ENCODE results near the gene FBLN5.
"Not testable (repeated sequence)": the region's sequence is repeated elsewhere in the genome, so short reads cannot be mapped to it uniquely, and the experiment has no call there.

FBLN5 gene

DNA sequence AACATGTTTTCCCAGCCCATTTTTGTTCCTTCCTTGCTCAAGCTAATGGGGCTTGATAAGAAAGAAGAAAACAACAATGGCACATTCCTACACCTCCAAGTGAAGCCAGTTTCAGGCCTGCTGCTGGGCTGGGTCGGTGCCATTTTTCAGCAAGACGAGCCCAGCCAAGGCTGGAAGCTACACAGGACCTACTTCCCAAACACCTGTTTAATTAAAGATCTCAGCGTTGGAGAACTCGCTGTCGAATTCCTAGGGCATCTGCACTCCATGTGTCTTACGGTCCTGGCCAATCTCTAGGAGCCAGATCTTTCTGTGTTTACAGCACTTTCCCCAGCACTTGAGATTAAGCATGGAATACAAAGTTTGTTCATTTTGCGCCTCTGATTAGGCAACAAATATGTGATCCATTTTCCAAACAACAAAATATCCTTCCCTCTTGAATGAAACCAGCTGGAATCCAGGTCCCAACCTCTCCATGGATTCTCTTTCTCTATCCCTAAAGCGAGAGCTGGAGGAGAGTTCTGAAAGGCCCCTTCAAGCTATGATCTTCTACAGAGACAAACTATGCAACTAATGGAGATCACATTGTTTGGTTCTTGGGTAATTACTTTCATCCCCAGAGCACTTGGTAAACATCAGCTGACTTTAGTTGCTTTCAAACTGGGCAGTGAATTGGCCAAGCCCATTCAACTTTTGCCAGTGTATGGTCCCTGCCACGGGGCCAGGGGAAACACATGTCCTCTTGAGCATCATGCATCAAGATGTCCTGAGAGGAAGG, 45.9 kb downstream of the FBLN5 start:
- Histone ChIP-seq H3K36me3 (ENCODE audit: control insufficient read depth, insufficient read depth, low read length) (no peaks in the 10 kb centered on the region), H3K27me3 (ENCODE audit: control insufficient read depth, insufficient read depth, low read length) (no peaks in the 10 kb centered on the region), H3K4me1 (ENCODE audit: control insufficient read depth, insufficient read depth, low read length) (no peaks in the 10 kb centered on the region), H3K9me3 (ENCODE audit: control insufficient read depth, insufficient read depth, low read length) (no peaks in the 10 kb centered on the region), H3K9ac (ENCODE audit: low read depth, low read length) (no peak overlapping the region), H3K4me3 (ENCODE audit: low read depth, low read length) (no peak overlapping the region)

DNA sequence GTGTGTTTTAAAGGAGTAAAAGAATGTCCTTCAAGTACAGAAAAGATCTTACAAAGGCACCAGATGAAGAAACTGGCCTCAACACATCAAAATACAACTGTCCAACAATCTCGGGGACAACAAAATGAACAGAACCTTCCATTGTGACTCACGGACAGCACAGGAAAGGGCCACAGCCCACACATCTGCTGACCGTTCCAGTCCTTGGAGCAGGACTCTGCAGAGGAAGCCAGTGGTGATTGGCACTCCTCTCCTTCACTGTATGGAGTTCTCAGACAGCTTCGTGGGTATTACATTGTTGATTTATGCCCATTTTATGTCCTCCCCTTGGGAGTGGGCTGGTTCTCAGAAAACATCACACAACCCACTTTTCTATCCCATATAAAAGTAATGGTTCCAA, 47.7 kb downstream of the FBLN5 start:
- Histone ChIP-seq H3K4me1 (ENCODE audit: control insufficient read depth, insufficient read depth, low read length) (no peaks in the 10 kb centered on the region), H3K4me3 (ENCODE audit: low read depth, low read length) (no peak overlapping the region), H3K36me3 (ENCODE audit: control insufficient read depth, insufficient read depth, low read length) (no peaks in the 10 kb centered on the region), H3K9ac (ENCODE audit: low read depth, low read length) (no peak overlapping the region), H3K9me3 (ENCODE audit: control insufficient read depth, insufficient read depth, low read length) (no peaks in the 10 kb centered on the region), H3K27me3 (ENCODE audit: control insufficient read depth, insufficient read depth, low read length) (no peaks in the 10 kb centered on the region)

DNA sequence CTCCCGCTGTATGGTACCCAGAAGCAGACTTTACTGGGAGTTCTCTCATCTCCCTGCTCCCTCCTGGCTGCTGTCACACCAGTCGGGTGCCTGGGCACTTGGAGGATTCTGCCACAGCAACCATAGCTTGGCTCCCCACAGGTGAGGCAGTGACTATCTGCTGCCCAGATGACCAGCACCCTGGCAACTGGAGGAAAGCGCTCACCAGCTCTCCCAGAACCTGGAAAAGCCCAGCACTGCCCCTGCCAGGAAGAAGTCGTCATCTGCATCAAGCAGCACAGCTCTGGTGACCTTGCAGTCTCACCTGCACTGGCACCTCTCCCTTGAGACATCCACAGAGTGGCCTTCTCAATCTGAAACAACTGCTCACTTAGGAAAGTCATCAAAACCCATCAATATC, 48.3 kb downstream of the FBLN5 start:
- no peaks in the 10 kb centered on the region for H3K4me1 ChIP-seq (ENCODE audit: control insufficient read depth, insufficient read depth, low read length)
- no peak overlapping the region for H3K4me3 ChIP-seq (ENCODE audit: low read depth, low read length)
- no peaks in the 10 kb centered on the region for H3K36me3 ChIP-seq (ENCODE audit: control insufficient read depth, insufficient read depth, low read length)
- no peak overlapping the region for H3K9ac ChIP-seq (ENCODE audit: low read depth, low read length)
- no peaks in the 10 kb centered on the region for H3K27me3 ChIP-seq (ENCODE audit: control insufficient read depth, insufficient read depth, low read length)
- H3K9me3 ChIP-seq (ENCODE audit: control insufficient read depth, insufficient read depth, low read length): no peaks in the 10 kb centered on the region

DNA sequence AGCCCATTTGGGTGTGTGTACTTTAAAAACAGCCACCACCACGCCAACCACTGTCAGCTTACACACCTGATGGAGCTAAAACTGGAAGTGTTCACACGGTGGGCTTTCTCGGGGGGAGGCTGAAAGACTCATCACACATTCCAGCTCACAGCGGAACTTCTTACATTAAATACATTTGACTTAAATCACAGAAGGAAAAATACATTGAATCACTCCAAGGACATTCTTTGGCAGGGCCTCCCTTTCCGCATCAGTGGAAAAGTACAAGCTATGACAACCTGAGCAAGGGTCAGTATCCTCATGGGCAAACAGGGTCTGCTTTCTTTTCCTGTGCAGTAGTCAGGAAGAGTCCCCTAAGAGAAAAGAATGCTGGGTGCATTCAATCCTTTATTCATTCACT, 49.1 kb downstream of the FBLN5 start:
- H3K4me1 ChIP-seq (ENCODE audit: control insufficient read depth, insufficient read depth, low read length): no peaks in the 10 kb centered on the region
- H3K4me3 ChIP-seq (ENCODE audit: low read depth, low read length): no peak overlapping the region

DNA sequence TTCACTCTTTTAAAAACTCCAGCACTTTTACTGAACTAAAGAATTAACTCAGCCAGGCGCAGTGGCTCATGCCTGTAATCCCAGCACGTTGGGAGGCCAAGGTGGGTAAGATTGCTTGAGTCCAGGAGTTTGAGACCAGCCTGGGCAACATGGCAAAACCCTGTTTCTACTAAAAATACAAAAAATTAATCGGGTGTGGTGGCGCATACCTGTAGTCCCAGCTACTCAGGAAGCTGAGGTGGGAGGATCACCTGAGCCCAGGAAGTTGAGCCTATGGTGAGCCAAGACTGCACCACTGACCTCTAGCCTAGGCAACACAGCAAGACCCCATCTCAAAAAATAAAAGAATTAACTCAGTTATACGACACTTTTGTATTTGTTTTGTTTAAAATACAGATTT, 49.8 kb downstream of the FBLN5 start:
- H3K9ac ChIP-seq (ENCODE audit: low read depth, low read length); H3K9me3 ChIP-seq (ENCODE audit: control insufficient read depth, insufficient read depth, low read length); H3K4me1 ChIP-seq (ENCODE audit: control insufficient read depth, insufficient read depth, low read length); H3K4me3 ChIP-seq (ENCODE audit: low read depth, low read length); H3K27me3 ChIP-seq (ENCODE audit: control insufficient read depth, insufficient read depth, low read length); H3K36me3 ChIP-seq (ENCODE audit: control insufficient read depth, insufficient read depth, low read length): not testable (repeated sequence)

More for the DNA sequence above, 49.1 kb downstream of the FBLN5 start:
- no peaks in the 10 kb centered on the region for H3K9me3 ChIP-seq (ENCODE audit: control insufficient read depth, insufficient read depth, low read length)
- H3K36me3 ChIP-seq (ENCODE audit: control insufficient read depth, insufficient read depth, low read length): no peaks in the 10 kb centered on the region
- H3K9ac ChIP-seq (ENCODE audit: low read depth, low read length): no peak overlapping the region
- H3K27me3 ChIP-seq (ENCODE audit: control insufficient read depth, insufficient read depth, low read length): no peaks in the 10 kb centered on the region

DNA sequence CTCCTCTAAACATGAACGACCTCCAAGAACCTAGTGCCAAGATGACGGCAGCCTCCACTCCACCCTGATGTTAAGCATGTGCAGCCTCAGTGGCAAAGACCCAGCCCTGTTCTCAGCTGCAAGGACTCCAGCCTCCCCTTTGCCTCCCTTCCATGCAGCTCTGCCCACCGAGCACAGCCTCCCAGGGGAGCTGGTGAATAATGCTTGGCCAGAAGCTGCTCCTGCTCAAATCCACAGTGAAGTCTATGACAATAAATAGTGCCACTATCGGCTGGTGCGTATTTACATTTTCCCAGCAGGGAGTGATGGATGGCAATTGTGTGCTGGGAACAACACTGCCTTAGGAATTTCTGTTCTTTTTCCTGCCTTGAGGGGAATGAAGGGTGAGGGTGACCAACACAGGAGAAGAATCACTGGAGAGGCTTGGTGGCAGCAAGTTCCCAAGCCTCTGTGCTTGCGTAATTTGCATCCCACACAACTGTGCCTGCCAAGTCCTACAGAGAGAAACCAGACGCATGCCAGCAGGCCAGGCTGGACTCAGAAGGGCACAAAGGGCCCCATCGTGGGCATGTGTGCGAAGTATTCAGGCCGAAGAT, 50.3 kb downstream of the FBLN5 start:
- no peaks in the 10 kb centered on the region for H3K27me3 ChIP-seq (ENCODE audit: control insufficient read depth, insufficient read depth, low read length)
- no peak overlapping the region for H3K4me3 ChIP-seq (ENCODE audit: low read depth, low read length)
- H3K9me3 ChIP-seq (ENCODE audit: control insufficient read depth, insufficient read depth, low read length): no peaks in the 10 kb centered on the region
- no peaks in the 10 kb centered on the region for H3K36me3 ChIP-seq (ENCODE audit: control insufficient read depth, insufficient read depth, low read length)
- H3K4me1 ChIP-seq (ENCODE audit: control insufficient read depth, insufficient read depth, low read length): no peaks in the 10 kb centered on the region
- H3K9ac ChIP-seq (ENCODE audit: low read depth, low read length): no peak overlapping the region

DNA sequence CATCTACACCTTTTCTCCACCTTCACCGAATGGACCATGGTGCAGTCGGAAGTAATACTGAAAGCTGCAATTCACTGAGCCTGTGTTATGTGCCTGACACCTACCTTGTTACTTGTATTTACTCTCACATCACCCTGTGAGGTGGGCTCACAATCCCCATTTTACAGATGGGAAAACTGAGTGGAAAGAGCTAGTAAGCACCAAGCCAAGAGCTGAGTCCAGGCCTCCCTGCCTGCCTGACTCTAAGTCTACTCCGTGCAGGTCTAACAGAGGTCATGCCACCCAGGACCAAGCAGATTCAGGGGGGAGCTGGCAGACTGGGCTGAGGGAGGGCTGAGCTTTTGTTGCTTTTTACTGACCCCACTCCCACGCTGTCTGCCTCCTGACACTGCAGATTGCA, 51.1 kb downstream of the FBLN5 start:
- no peaks in the 10 kb centered on the region for H3K36me3 ChIP-seq (ENCODE audit: control insufficient read depth, insufficient read depth, low read length)
- H3K9ac ChIP-seq (ENCODE audit: low read depth, low read length): no peak overlapping the region
- H3K4me1 ChIP-seq (ENCODE audit: control insufficient read depth, insufficient read depth, low read length): no peaks in the 10 kb centered on the region
- H3K9me3 ChIP-seq (ENCODE audit: control insufficient read depth, insufficient read depth, low read length): no peaks in the 10 kb centered on the region
- no peaks in the 10 kb centered on the region for H3K27me3 ChIP-seq (ENCODE audit: control insufficient read depth, insufficient read depth, low read length)
- H3K4me3 ChIP-seq (ENCODE audit: low read depth, low read length): no peak overlapping the region

DNA sequence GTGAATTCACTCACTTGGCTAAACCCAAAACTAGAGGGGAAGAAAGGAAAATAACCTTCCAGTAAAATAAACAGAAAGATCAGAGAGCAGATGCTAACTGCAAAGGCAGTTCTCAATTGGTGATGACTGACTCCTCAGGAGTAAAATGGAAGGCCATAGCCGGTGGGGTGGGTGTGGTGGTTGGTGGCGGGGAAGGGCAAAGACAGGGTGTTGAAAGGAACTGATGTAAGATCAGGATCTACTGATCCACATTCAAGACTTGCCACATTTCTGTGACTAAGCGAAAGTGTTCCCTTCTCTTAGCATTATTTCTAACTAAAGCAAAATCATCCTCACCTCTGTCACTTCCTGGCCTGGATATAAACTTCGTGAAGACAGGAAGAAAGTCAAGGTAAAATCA, 53.8 kb downstream of the FBLN5 start:
- no peak overlapping the region for H3K4me3 ChIP-seq (ENCODE audit: low read depth, low read length)
- no peaks in the 10 kb centered on the region for H3K27me3 ChIP-seq (ENCODE audit: control insufficient read depth, insufficient read depth, low read length)
- H3K4me1 ChIP-seq (ENCODE audit: control insufficient read depth, insufficient read depth, low read length): no peaks in the 10 kb centered on the region
- no peaks in the 10 kb centered on the region for H3K9me3 ChIP-seq (ENCODE audit: control insufficient read depth, insufficient read depth, low read length)
- H3K36me3 ChIP-seq (ENCODE audit: control insufficient read depth, insufficient read depth, low read length): no peaks in the 10 kb centered on the region
- H3K9ac ChIP-seq (ENCODE audit: low read depth, low read length): no peak overlapping the region

DNA sequence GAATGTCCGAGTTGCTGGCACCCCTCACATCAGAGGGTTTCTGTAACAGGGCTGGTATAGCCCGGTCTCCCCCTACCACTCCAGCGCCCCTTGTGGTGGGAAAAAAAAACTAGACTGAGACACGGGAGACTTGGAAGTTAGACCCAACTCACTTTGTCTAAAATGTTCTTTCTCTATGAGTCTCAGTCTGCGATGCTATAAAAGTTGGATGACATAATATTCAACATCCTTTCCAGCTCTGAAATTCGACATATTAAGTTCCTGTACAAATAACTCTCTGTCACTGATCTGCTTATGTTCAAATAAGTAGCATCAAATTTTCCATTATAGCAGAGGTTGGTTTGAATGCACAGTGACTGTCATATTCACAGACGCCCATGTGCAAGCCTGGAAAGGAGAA, 54.5 kb downstream of the FBLN5 start:
- Histone ChIP-seq H3K27me3 (ENCODE audit: control insufficient read depth, insufficient read depth, low read length) (no peaks in the 10 kb centered on the region), H3K36me3 (ENCODE audit: control insufficient read depth, insufficient read depth, low read length) (no peaks in the 10 kb centered on the region), H3K9ac (ENCODE audit: low read depth, low read length) (no peak overlapping the region), H3K4me1 (ENCODE audit: control insufficient read depth, insufficient read depth, low read length) (no peaks in the 10 kb centered on the region), H3K4me3 (ENCODE audit: low read depth, low read length) (no peak overlapping the region), H3K9me3 (ENCODE audit: control insufficient read depth, insufficient read depth, low read length) (no peaks in the 10 kb centered on the region)

DNA sequence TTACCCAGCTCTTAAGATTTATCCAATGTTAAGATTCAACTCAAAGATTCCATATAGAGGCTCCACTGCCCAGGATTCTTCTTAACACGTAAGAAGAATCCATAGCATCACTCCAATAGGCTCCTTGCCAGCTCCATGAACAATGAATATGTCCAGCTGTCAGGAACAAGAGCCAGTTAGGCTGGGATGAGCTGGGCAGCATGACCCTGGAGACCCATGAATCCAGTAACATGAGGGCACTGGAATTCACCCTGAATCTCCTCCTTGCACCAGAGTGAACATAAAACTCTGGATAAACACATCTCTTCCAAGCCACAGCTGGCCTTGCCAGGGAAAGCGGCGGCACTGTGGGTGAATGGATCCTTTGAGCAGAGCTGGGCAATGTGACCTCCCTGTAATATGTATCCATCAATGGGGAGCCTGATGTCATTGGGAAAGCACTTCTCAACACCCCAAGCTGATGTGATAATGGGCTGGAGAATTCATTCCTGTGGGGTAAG, 55.7 kb downstream of the FBLN5 start:
- H3K4me3 ChIP-seq (ENCODE audit: low read depth, low read length): no peak overlapping the region
- no peaks in the 10 kb centered on the region for H3K36me3 ChIP-seq (ENCODE audit: control insufficient read depth, insufficient read depth, low read length)
- no peak overlapping the region for H3K9ac ChIP-seq (ENCODE audit: low read depth, low read length)
- no peaks in the 10 kb centered on the region for H3K9me3 ChIP-seq (ENCODE audit: control insufficient read depth, insufficient read depth, low read length)
- no peaks in the 10 kb centered on the region for H3K27me3 ChIP-seq (ENCODE audit: control insufficient read depth, insufficient read depth, low read length)
- no peaks in the 10 kb centered on the region for H3K4me1 ChIP-seq (ENCODE audit: control insufficient read depth, insufficient read depth, low read length)

DNA sequence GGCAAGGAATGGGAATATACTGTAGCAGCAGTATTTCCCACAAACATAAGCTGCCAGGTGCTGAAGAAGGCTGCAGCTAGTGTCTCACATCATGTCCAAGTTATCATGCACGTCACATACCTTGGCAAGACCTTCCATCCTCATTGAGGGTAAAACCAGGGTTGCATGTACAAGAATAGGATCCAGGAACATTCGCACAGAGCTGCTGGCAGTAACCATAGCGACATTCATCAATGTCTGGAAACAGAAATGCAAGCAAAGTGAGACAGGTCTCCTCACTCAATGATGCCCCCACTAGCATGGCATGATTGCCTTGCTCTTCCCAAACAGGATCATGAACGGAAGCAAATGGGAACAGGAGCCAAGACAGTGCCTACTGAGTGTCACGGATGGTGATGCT, 56.4 kb downstream of the FBLN5 start:
- Histone ChIP-seq H3K4me3 (ENCODE audit: low read depth, low read length) (no peak overlapping the region), H3K9me3 (ENCODE audit: control insufficient read depth, insufficient read depth, low read length) (no peaks in the 10 kb centered on the region), H3K27me3 (ENCODE audit: control insufficient read depth, insufficient read depth, low read length) (no peaks in the 10 kb centered on the region), H3K9ac (ENCODE audit: low read depth, low read length) (no peak overlapping the region), H3K36me3 (ENCODE audit: control insufficient read depth, insufficient read depth, low read length) (no peaks in the 10 kb centered on the region), H3K4me1 (ENCODE audit: control insufficient read depth, insufficient read depth, low read length) (no peaks in the 10 kb centered on the region)

DNA sequence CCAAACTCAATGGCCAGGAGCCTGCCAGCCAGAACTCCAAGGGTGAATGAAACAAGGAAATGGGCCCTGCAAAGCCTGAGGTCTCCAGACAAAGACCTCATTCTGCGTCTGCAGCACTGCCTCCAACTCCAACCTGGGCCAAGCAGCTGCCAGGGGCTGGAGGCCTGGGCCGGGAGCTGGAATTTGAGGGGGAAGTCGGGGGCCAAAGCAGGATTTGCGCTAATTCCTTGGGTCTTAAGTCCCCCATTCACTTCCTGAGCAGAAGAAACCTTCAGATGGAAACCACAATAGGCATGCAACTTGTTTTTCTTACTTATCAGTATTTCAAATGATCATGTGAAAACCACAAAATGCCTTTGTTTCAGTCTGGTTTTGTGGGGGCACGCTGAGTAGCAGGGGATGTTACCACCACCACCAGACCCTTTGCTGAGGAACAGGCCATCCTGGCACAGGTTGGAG, 57.2 kb downstream of the FBLN5 start:
- Histone ChIP-seq H3K36me3 (ENCODE audit: control insufficient read depth, insufficient read depth, low read length) (no peaks in the 10 kb centered on the region), H3K4me1 (ENCODE audit: control insufficient read depth, insufficient read depth, low read length) (no peaks in the 10 kb centered on the region), H3K27me3 (ENCODE audit: control insufficient read depth, insufficient read depth, low read length) (no peaks in the 10 kb centered on the region), H3K9ac (ENCODE audit: low read depth, low read length) (no peak overlapping the region), H3K9me3 (ENCODE audit: control insufficient read depth, insufficient read depth, low read length) (no peaks in the 10 kb centered on the region), H3K4me3 (ENCODE audit: low read depth, low read length) (no peak overlapping the region)
